Muscle of arm (tissue), 14 donors: Measurements from ENCODE around the gene DGKG. TPM values are rescaled to one million over a fixed set of nuclear protein-coding genes. Genes with fewer than 3 reads are reported as not detected.

Source experiments
- DNase-seq: peaks from one replicate; pipeline ENCODE4 v3.0.0-alpha.2; 2013
- long read RNA-seq, 11 donors: transcript quantifications; one replicate each; lab custom pipeline, GENCODE V29; 2026
- polyA plus RNA-seq, 12 donors: library from polyadenylated mRNA; unstranded; fragments of 120-200 nt; gene quantifications; one replicate each; pipeline ENCODE4 v1.2.1, GENCODE V29; 2013; ENCODE audit not compliant: insufficient read length in 12 of 12

DGKG gene
- polyA plus RNA-seq, result 1 to 10 TPM in 9 of 12 donors, under 1 TPM in 1, not detected in 2; 0.73 to 3.5 (median 2.0) TPM
- long read RNA-seq, donor 1, partial matches to known transcripts, result 5 of 5 reads
- long read RNA-seq, donor 1, other reads (novel, unspliced or antisense), result 0 of 5 reads
- long read RNA-seq, donor 2, result 0 reads
- long read RNA-seq, donor 3, result 0 reads
- long read RNA-seq, donor 4, result 0 reads
- long read RNA-seq, donor 5, result 0 reads
- long read RNA-seq, donor 6, result 0 reads
- long read RNA-seq, donor 7, result 0 reads
- long read RNA-seq, donor 8, partial matches to known transcripts, result 0 of 3 reads
- long read RNA-seq, donor 8, other reads (novel, unspliced or antisense), result 0 of 3 reads
- long read RNA-seq, donor 9, partial matches to known transcripts, result 0 of 2 reads
- long read RNA-seq, donor 9, other reads (novel, unspliced or antisense), result 0 of 2 reads
- long read RNA-seq, donor 10, partial matches to known transcripts, result 0 of 1 reads
- long read RNA-seq, donor 10, other reads (novel, unspliced or antisense), result 0 of 1 reads
- long read RNA-seq, donor 11, result 0 reads

GRCh38 chr3:186361762-186362536, at the start of gene DGKG:
Gene DGKG (minus strand): TSS chr3:186362234. CDS start chr3:186320459, 41,775 bp downstream.
- DNase-seq, result no peak

GRCh38 chr3:186411089-186411488, 49.1 kb upstream of the DGKG start:
- no peak for DNase-seq

- DNase-seq, result no peak
These were observed 44.9 kb upstream of the DGKG start for GRCh38 chr3:186406669-186407635.

GRCh38 chr3:186401556-186401955, 39.5 kb upstream of the DGKG start:
- no peak for DNase-seq

- no peak for DNase-seq
These were observed 38.6 kb upstream of the DGKG start for GRCh38 chr3:186400662-186401061.

GRCh38 chr3:186400026-186400425, 38.0 kb upstream of the DGKG start:
- DNase-seq, result no peak

- DNase-seq, result no peak
These were observed 32.7 kb upstream of the DGKG start for GRCh38 chr3:186394566-186395217.

GRCh38 chr3:186386883-186387560, 25.0 kb upstream of the DGKG start:
- DNase-seq, result no peak

GRCh38 chr3:186385856-186386602, 24.0 kb upstream of the DGKG start:
- DNase-seq, result no peak

GRCh38 chr3:186383026-186383993, 21.3 kb upstream of the DGKG start:
- DNase-seq, result no peak

- DNase-seq, result no peak
These were observed 20.3 kb upstream of the DGKG start for GRCh38 chr3:186382217-186382885.

- DNase-seq, result no peak
These were observed 19.6 kb upstream of the DGKG start for GRCh38 chr3:186381424-186382216.

GRCh38 chr3:186380622-186381380, 18.8 kb upstream of the DGKG start:
- DNase-seq, result no peak

- DNase-seq, result no peak
These were observed 13.4 kb upstream of the DGKG start for GRCh38 chr3:186375443-186375842.

GRCh38 chr3:186374376-186374775, 12.3 kb upstream of the DGKG start:
- no peak for DNase-seq

- DNase-seq, result no peak
These were observed 7.2 kb upstream of the DGKG start for GRCh38 chr3:186369217-186369616.
